Sigmoid colon (tissue), 4 donors: ENCODE results near the gene LHFPL6.

Source experiments
- CTCF ChIP-seq, 4 experiments: fragments of 450-650 bp in 3 of 4; fragments of 200-600 bp in 1 of 4; IDR thresholded peaks; one replicate each; pipeline ENCODE4 v1.5.1; 2016 to 2019; ENCODE audit warnings: antibody characterized with exemption in 4 of 4, mild to moderate bottlenecking in 3 of 4, moderate library complexity in 2 of 4
- POLR2A ChIP-seq, 2 donors: fragments of 450-650 bp; IDR thresholded peaks; one replicate each; pipeline ENCODE4 v1.6.1; 2016; ENCODE audit warnings: antibody characterized with exemption in 2 of 2, mild to moderate bottlenecking in 2 of 2, moderate library complexity in 2 of 2
- POLR2AphosphoS5 ChIP-seq, 4 donors: sonication (generic); formaldehyde crosslinking; IDR thresholded peaks; one replicate each; pipeline ENCODE4 v1.6.1; 2017; ENCODE audit warnings: antibody characterized with exemption in 4 of 4

DNA sequence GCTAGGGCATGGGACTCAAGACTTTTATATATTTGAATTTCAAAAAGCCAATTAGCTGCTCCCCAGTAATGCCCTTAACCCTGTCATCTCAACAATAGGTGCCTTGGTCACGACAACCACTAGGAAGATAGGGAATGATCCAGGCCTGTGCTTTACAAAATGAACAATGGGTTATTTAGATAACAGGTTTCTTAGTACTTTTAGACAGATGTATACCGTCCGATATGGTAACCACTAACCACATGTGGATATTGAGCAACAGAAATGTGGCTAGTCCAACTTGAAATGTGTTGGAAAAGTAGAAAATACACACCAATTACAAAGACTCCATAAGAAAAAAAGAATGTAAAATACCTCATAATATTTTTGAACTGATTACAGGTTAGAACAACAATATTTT, 201.2 kb downstream of the LHFPL6 start:
- TF ChIP-seq CTCF (IDR thresholded peaks at IDR 0.05) (no peak), POLR2A (IDR thresholded peaks at IDR 0.05) (no peak), POLR2AphosphoS5 (IDR thresholded peaks at IDR 0.05) (no peak)
